Retina (tissue), 1 donor: ENCODE measurements around the gene CCNE1.
"Not testable (repeated sequence)": the region's sequence is repeated elsewhere in the genome, so short reads cannot be mapped to it uniquely, and the experiment has no call there.

Source experiments
- DNase-seq: peaks from one replicate; pipeline ENCODE4 v3.0.0-alpha.2; 2016

The CCNE1 gene

GRCh38 chr19:29789007-29789406 lies 22.8 kb upstream of the CCNE1 start:
- DNase-seq: no peak

GRCh38 chr19:29793116-29793727 lies 18.6 kb upstream of the CCNE1 start:
- DNase-seq: no peak

- DNase-seq: not testable (repeated sequence)
Observed at GRCh38 chr19:29794490-29794889, 17.3 kb upstream of the CCNE1 start.

- DNase-seq: no peak
Observed at GRCh38 chr19:29795461-29796172, 16.2 kb upstream of the CCNE1 start.

- DNase-seq: no peak
Observed at GRCh38 chr19:29796173-29796573, 15.6 kb upstream of the CCNE1 start.

- no peak for DNase-seq
Observed at GRCh38 chr19:29798774-29799497, 12.9 kb upstream of the CCNE1 start.

GRCh38 chr19:29800100-29800825 lies 11.5 kb upstream of the CCNE1 start:
- DNase-seq: no peak

- not testable (repeated sequence) for DNase-seq
Observed at GRCh38 chr19:29803951-29804350, 7.8 kb upstream of the CCNE1 start.

- no peak for DNase-seq
Observed at GRCh38 chr19:29804493-29804892, 7.3 kb upstream of the CCNE1 start.

GRCh38 chr19:29805031-29805965 lies 6.5 kb upstream of the CCNE1 start:
- DNase-seq: peak; percentile 20

GRCh38 chr19:29806098-29806866 lies 5.5 kb upstream of the CCNE1 start:
- no peak for DNase-seq

GRCh38 chr19:29807178-29807577 lies 4.6 kb upstream of the CCNE1 start:
- DNase-seq: no peak

- DNase-seq: no peak
Observed at GRCh38 chr19:29807870-29808405, 3.9 kb upstream of the CCNE1 start.

GRCh38 chr19:29809795-29810503 lies 1.8 kb upstream of the CCNE1 start:
- no peak for DNase-seq

GRCh38 chr19:29810504-29810871 lies 1.3 kb upstream of the CCNE1 start:
- no peak for DNase-seq

GRCh38 chr19:29812080-29812880 lies 489 bp downstream of the CCNE1 start:
- DNase-seq: no peak

GRCh38 chr19:29812881-29813275 lies 1.1 kb downstream of the CCNE1 start:
- DNase-seq: no peak

- DNase-seq: no peak
Observed at GRCh38 chr19:29813642-29814041, 1.9 kb downstream of the CCNE1 start.

GRCh38 chr19:29815231-29815630 lies 3.4 kb downstream of the CCNE1 start:
- DNase-seq: no peak

GRCh38 chr19:29817316-29817715 lies 5.5 kb downstream of the CCNE1 start:
- DNase-seq: no peak
